ENCODE data around the gene HS3ST1.

HS3ST1 gene

GRCh38 chr4:11397819-11398610 lies 30.7 kb downstream of the HS3ST1 start:
- DNase-seq, result no peak

- no peak for DNase-seq
Observed at GRCh38 chr4:11397146-11397545, 31.5 kb downstream of the HS3ST1 start.

- no peak for DNase-seq
Observed at GRCh38 chr4:11393551-11393950, 35.1 kb downstream of the HS3ST1 start.

- peak; percentile 8 for DNase-seq
Observed at GRCh38 chr4:11384072-11384471, 44.6 kb downstream of the HS3ST1 start.

- no peak for DNase-seq
Observed at GRCh38 chr4:11376571-11376970, 52.1 kb downstream of the HS3ST1 start.

GRCh38 chr4:11376146-11376545 lies 52.5 kb downstream of the HS3ST1 start:
- no peak for DNase-seq

- DNase-seq, result no peak
Observed at GRCh38 chr4:11368701-11369115, 60.0 kb downstream of the HS3ST1 start.

- DNase-seq, result peak; percentile 87
Observed at GRCh38 chr4:11367371-11367770, 61.3 kb downstream of the HS3ST1 start.

GRCh38 chr4:11366859-11367258 lies 61.8 kb downstream of the HS3ST1 start:
- DNase-seq, result peak; percentile 25

- DNase-seq, result no peak
Observed at GRCh38 chr4:11365039-11365438, 63.7 kb downstream of the HS3ST1 start.

GRCh38 chr4:11359591-11359990 lies 69.1 kb downstream of the HS3ST1 start:
- peak; percentile 5 for DNase-seq

- DNase-seq, result no peak
Observed at GRCh38 chr4:11355226-11355625, 73.5 kb downstream of the HS3ST1 start.

GRCh38 chr4:11354531-11354930 lies 74.2 kb downstream of the HS3ST1 start:
- DNase-seq, result no peak

GRCh38 chr4:11348449-11349088 lies 80.1 kb downstream of the HS3ST1 start:
- no peak for DNase-seq

GRCh38 chr4:11344916-11345315 lies 83.8 kb downstream of the HS3ST1 start:
- no peak for DNase-seq

- DNase-seq, result no peak
Observed at GRCh38 chr4:11343536-11343935, 85.2 kb downstream of the HS3ST1 start.

Data from NCI-H69 (cell line).